Gastrocnemius medialis (tissue), 4 donors: ENCODE data around the gene WDR45B. TPM values are rescaled to one million over a fixed set of nuclear protein-coding genes. Genes with fewer than 3 reads are reported as not detected.

Source experiments
- ATAC-seq, 2 donors: fragments of 150-250 bp; one replicate each; pipeline ENCODE4 v1.9.1; 2016
- DNase-seq, 2 donors: peaks; one replicate each; pipeline ENCODE4 v3.0.0-alpha.2; 2019
- H3K27ac ChIP-seq, 4 donors: fragments of 200-600 bp; sonication (generic); 1 replicate in 1 of 4; 2 replicates in 3 of 4; pipeline ENCODE4 v1.5.1; 2016 to 2018; ENCODE audit warnings: mild to moderate bottlenecking in 2 of 4, moderate library complexity in 1 of 4
- H3K27me3 ChIP-seq, 3 donors: fragments of 200-600 bp; sonication (generic) in 2 of 3; 1 replicate in 1 of 3; 2 replicates in 2 of 3; pipeline versions ENCODE4 v1.5.1 to v1.6.0; 2016 to 2019; ENCODE audit warnings: mild to moderate bottlenecking in 1 of 3, moderate library complexity in 1 of 3
- H3K36me3 ChIP-seq, 2 donors: fragments of 200-600 bp; sonication (generic) in 1 of 2; one replicate each; pipeline ENCODE4 v1.5.1; 2017 to 2018
- H3K4me1 ChIP-seq, 2 donors: fragments of 200-600 bp; sonication (generic) in 1 of 2; one replicate each; pipeline ENCODE4 v1.5.1; 2016 to 2017; ENCODE audit warnings: mild to moderate bottlenecking in 2 of 2
- H3K4me3 ChIP-seq, 4 donors: fragments of 200-600 bp; sonication (generic) in 3 of 4; 1 replicate in 1 of 4; 2 replicates in 3 of 4; pipeline ENCODE4 v1.5.1; 2016 to 2019; ENCODE audit warnings: mild to moderate bottlenecking in 2 of 4
- H3K9me3 ChIP-seq, 3 donors: fragments of 200-600 bp; sonication (generic) in 2 of 3; 1 replicate in 1 of 3; 2 replicates in 2 of 3; pipeline ENCODE4 v1.5.1; 2016 to 2019
- CTCF ChIP-seq, 5 experiments: fragments of 450-650 bp in 3 of 5; fragments of 200-600 bp in 2 of 5; sonication (generic) in 2 of 5; IDR thresholded peaks in 4 of 5; conservative IDR thresholded peaks in 1 of 5; 1 replicate in 4 of 5; 2 replicates in 1 of 5; pipeline ENCODE4 v1.5.1; 2016 to 2019; ENCODE audit warnings: antibody characterized with exemption in 5 of 5, mild to moderate bottlenecking in 3 of 5, moderate library complexity in 3 of 5
- POLR2A ChIP-seq, 2 donors: fragments of 450-650 bp; IDR thresholded peaks; one replicate each; pipeline ENCODE4 v1.6.1; 2017; ENCODE audit warnings: antibody characterized with exemption in 2 of 2, mild to moderate bottlenecking in 2 of 2, moderate library complexity in 2 of 2
- in situ Hi-C, 4 donors: fragments of 200-750 bp; cut with MboI; loops; one replicate each; pipeline versions ENCODE4 v1.15.0 to v1.8.0; 2017; ENCODE audit warnings: low sequenced_read_pairs in 4 of 4
- intact Hi-C: fragments of 100-400 bp; cut with DNase I; formaldehyde crosslinking; loops from one replicate; pipeline ENCODE4 v1.15.1; 2023; ENCODE audit warnings: low total_unique reads
- total RNA-seq, 4 donors: library from RNA; depleted of rRNA; stranded (reverse); fragments of >200 nt; gene quantifications; one replicate each; pipeline versions ENCODE4 v1.1.0 to v1.2.3, GENCODE V29; 2016

WDR45B gene
- total RNA-seq, 4 donors from 2014 or later, result 28.0 to 39.2 (median 34.8) TPM

GRCh38 chr17:82674656-82675475 is 26.6 kb upstream of the WDR45B start:
- in situ Hi-C loops, result loop anchor here in 2 of 4 donors (25.0 kb wide), 1 partner anchor 87 kb away; the partner anchor contains the start of gene TBCD (in 2 of the 2)
- H3K27me3 ChIP-seq, result no peaks in the 10 kb centered on the region
- H3K4me1 ChIP-seq, result peaks cover 3 to 8% of the 10 kb centered on the region in 2 donors
- intact Hi-C loops, result no loop called here
- TF ChIP-seq POLR2A (IDR thresholded peaks at IDR 0.05), result no peak
- no peak for TF ChIP-seq CTCF (IDR thresholded peaks at IDR 0.05 in 4 of 5, conservative IDR thresholded peaks at IDR 0.05 in 1 of 5)
- H3K4me3 ChIP-seq, result no peak overlapping the region
- ATAC-seq (peak in 1 of 2 donors; percentile 15), DNase-seq (no peak)
- no peaks in the 10 kb centered on the region for H3K9me3 ChIP-seq
- H3K27ac ChIP-seq, result peak overlapping the region in 1 of 4 donors; percentile 8
- H3K36me3 ChIP-seq, result no peaks in the 10 kb centered on the region

GRCh38 chr17:82670661-82671450 is 22.6 kb upstream of the WDR45B start:
- Histone ChIP-seq H3K27me3 (no peaks in the 10 kb centered on the region), H3K36me3 (no peaks in the 10 kb centered on the region), H3K27ac (peak overlapping the region; percentile 55 to 69 (median 66)), H3K4me3 (no peak overlapping the region), H3K9me3 (no peaks in the 10 kb centered on the region), H3K4me1 (peaks cover 5 to 12% of the 10 kb centered on the region in 2 donors)
- ATAC-seq (no peak), DNase-seq (no peak)
- no peak for TF ChIP-seq CTCF (IDR thresholded peaks at IDR 0.05 in 4 of 5, conservative IDR thresholded peaks at IDR 0.05 in 1 of 5)
- intact Hi-C loops (no loop called here), in situ Hi-C loops (loop anchor here in 2 of 4 donors (25.0 kb wide), 1 partner anchor 91 kb away; the partner anchor contains the start of gene TBCD (in 2 of the 2))

- Histone ChIP-seq H3K4me1 (peaks cover 5 to 8% of the 10 kb centered on the region in 2 donors), H3K36me3 (no peaks in the 10 kb centered on the region), H3K4me3 (no peak overlapping the region), H3K27me3 (no peaks in the 10 kb centered on the region), H3K27ac (peak overlapping the region in 2 of 4 donors; percentile 45 to 55), H3K9me3 (no peaks in the 10 kb centered on the region)
- peak in 1 of 2 donors; percentile 45 for DNase-seq
- in situ Hi-C loops, result loop anchor here in 2 of 4 donors (25.0 kb wide), 1 partner anchor 94 kb away; the partner anchor contains the start of gene TBCD (in 2 of the 2)
- TF ChIP-seq CTCF (IDR thresholded peaks at IDR 0.05 in 4 of 5, conservative IDR thresholded peaks at IDR 0.05 in 1 of 5), result peak; percentile 34 to 69 (median 52)
- no peak for TF ChIP-seq POLR2A (IDR thresholded peaks at IDR 0.05)
- peak; percentile 65 to 71 for ATAC-seq
- intact Hi-C loops, result loop anchor here (1.0 kb wide), 1 partner anchor 107 kb away; no protein-coding TSS in a partner anchor
Observed at GRCh38 chr17:82668631-82669099, 20.4 kb upstream of the WDR45B start.

- DNase-seq (no peak), ATAC-seq (peak in 1 of 2 donors; percentile 6)
- H3K4me1 ChIP-seq, result peaks cover 5 to 8% of the 10 kb centered on the region in 2 donors
- intact Hi-C loops (loop anchor here (1.0 kb wide), 1 partner anchor 107 kb away; no protein-coding TSS in a partner anchor), in situ Hi-C loops (loop anchor here in 2 of 4 donors (25.0 kb wide), 1 partner anchor 94 kb away; the partner anchor contains the start of gene TBCD (in 2 of the 2))
- H3K4me3 ChIP-seq, result no peak overlapping the region
- no peaks in the 10 kb centered on the region for H3K36me3 ChIP-seq
- TF ChIP-seq CTCF (IDR thresholded peaks at IDR 0.05 in 4 of 5, conservative IDR thresholded peaks at IDR 0.05 in 1 of 5) (no peak), POLR2A (IDR thresholded peaks at IDR 0.05) (no peak)
- no peaks in the 10 kb centered on the region for H3K27me3 ChIP-seq
- H3K27ac ChIP-seq, result no peak overlapping the region
- no peaks in the 10 kb centered on the region for H3K9me3 ChIP-seq
Observed at GRCh38 chr17:82668024-82668630, 19.9 kb upstream of the WDR45B start.
